SK-N-SH (cell line): Measurements from ENCODE around the gene NDRG2. TPM values are rescaled to one million over a fixed set of nuclear protein-coding genes. Genes with fewer than 3 reads are reported as not detected.

ENCODE experiments used
- CTCF ChIA-PET: fragments of 300-600, 350-600 bp; formaldehyde crosslinking; extraction: SDS; loops from one replicate; lab custom pipeline; 2021; lab: Yijun Ruan, JAX
- POLR2A ChIA-PET: fragments of 350-600 bp; sonication (Branson Sonifier 250); formaldehyde crosslinking; extraction: SDS; loops from one replicate; lab custom pipeline; 2020; ENCODE audit warnings: antibody characterized with exemption, inconsistent platforms; lab: Yijun Ruan, JAX
- DNase-seq: peaks from one replicate; pipeline ENCODE4 v3.0.0; 2012
- H2AFZ ChIP-seq: fragments of 200-600 bp; sonication (generic); 2 replicates; pipeline ENCODE4 v1.8.1; 2016; ENCODE audit warnings: antibody characterized with exemption, mild to moderate bottlenecking, low read depth
- H3F3A ChIP-seq: fragments of 200-600 bp; sonication (generic); replicated peaks from 2 replicates; pipeline ENCODE3; 2016; ENCODE audit warnings: antibody characterized with exemption, mild to moderate bottlenecking; ENCODE audit not compliant: insufficient read depth
- H3K27ac ChIP-seq, 2 experiments: fragments of 200-500 bp in 1 of 2; fragments of 200-600 bp in 1 of 2; sonication (Bioruptor generic) in 1 of 2; sonication (generic), shearing (Covaris generic) in 1 of 2; 2 replicates each; pipeline versions ENCODE4 v1.5.1 to v1.6.1; 2014 to 2016; ENCODE audit warnings: low read depth in 2 of 2, inconsistent platforms in 1 of 2, low read length in 1 of 2, mild to moderate bottlenecking in 1 of 2, mixed read lengths in 1 of 2
- H3K27me3 ChIP-seq: fragments of 200-600 bp; sonication (generic), shearing (Covaris generic); 2 replicates; pipeline ENCODE4 v1.6.1; 2016; ENCODE audit warnings: mixed run types; ENCODE audit not compliant: insufficient read depth
- H3K36me3 ChIP-seq, 2 experiments: fragments of 200-500 bp in 1 of 2; fragments of 200-600 bp in 1 of 2; sonication (Bioruptor generic) in 1 of 2; sonication (generic) in 1 of 2; replicated peaks in 1 of 2; 2 replicates each; pipeline versions ENCODE3 to v1.5.1; 2014 to 2016; ENCODE audit warnings: low read length in 1 of 2, mild to moderate bottlenecking in 1 of 2; ENCODE audit not compliant: insufficient read depth in 2 of 2, control insufficient read depth in 1 of 2
- H3K4me1 ChIP-seq, 2 experiments: fragments of 200-500 bp in 1 of 2; fragments of 200-600 bp in 1 of 2; sonication (Bioruptor generic) in 1 of 2; sonication (generic), shearing (Covaris generic) in 1 of 2; 2 replicates each; pipeline versions ENCODE4 v1.5.1 to v1.6.1; 2014 to 2016; ENCODE audit warnings: low read depth in 1 of 2, low read length in 1 of 2, mixed run types in 1 of 2; ENCODE audit not compliant: insufficient read depth in 2 of 2, control insufficient read depth in 1 of 2
- H3K4me2 ChIP-seq: fragments of 200-600 bp; sonication (generic), shearing (Covaris generic); 2 replicates; pipeline ENCODE4 v1.6.1; 2017; ENCODE audit warnings: mixed run types
- H3K4me3 ChIP-seq, 2 experiments: fragments of 200-500 bp in 1 of 2; fragments of 200-600 bp in 1 of 2; sonication (Bioruptor generic) in 1 of 2; sonication (generic), shearing (Covaris generic) in 1 of 2; 2 replicates each; pipeline versions ENCODE4 v1.5.1 to v1.8.1; 2014 to 2016; ENCODE audit warnings: low read depth in 2 of 2, inconsistent platforms in 1 of 2, low read length in 1 of 2, mild to moderate bottlenecking in 1 of 2, mixed read lengths in 1 of 2, moderate library complexity in 1 of 2
- H3K79me2 ChIP-seq: fragments of 200-600 bp; sonication (generic); 2 replicates; pipeline ENCODE4 v1.8.1; 2017; ENCODE audit warnings: mild to moderate bottlenecking; ENCODE audit not compliant: insufficient read depth
- H3K9ac ChIP-seq: fragments of 200-600 bp; sonication (generic); 2 replicates; pipeline ENCODE4 v1.6.1; 2017; ENCODE audit warnings: mixed run types
- H3K9me2 ChIP-seq: fragments of 200-600 bp; sonication (generic); 2 replicates; pipeline ENCODE4 v1.6.1; 2017; ENCODE audit warnings: mixed run types
- H3K9me3 ChIP-seq: fragments of 200-600 bp; sonication (generic); 2 replicates; pipeline ENCODE4 v1.6.1; 2017; ENCODE audit warnings: mixed run types, mild to moderate bottlenecking, moderate library complexity
- H4K20me1 ChIP-seq: fragments of 200-600 bp; sonication (generic); 2 replicates; pipeline ENCODE4 v1.6.1; 2017; ENCODE audit warnings: mild to moderate bottlenecking, mixed run types; ENCODE audit not compliant: insufficient read depth
- FOSL2 ChIP-seq: IDR thresholded peaks from 2 replicates; pipeline ENCODE4 v1.4.0; 2012; ENCODE audit warnings: low read depth, mild to moderate bottlenecking, moderate library complexity, borderline replicate concordance
- FOXJ3 ChIP-seq: sonication (generic); formaldehyde crosslinking; IDR thresholded peaks from 2 replicates; pipeline ENCODE4 v1.5.1; 2020; ENCODE audit warnings: mild to moderate bottlenecking, missing genetic modification reagents
- JUND ChIP-seq: IDR thresholded peaks from 2 replicates; pipeline ENCODE4 v1.4.0; 2012
- MEF2A ChIP-seq: IDR thresholded peaks from 2 replicates; pipeline ENCODE4 v1.4.0; 2012; ENCODE audit warnings: low read depth, borderline replicate concordance
- SMC3 ChIP-seq: IDR thresholded peaks from 2 replicates; pipeline ENCODE4 v1.6.1; 2012; ENCODE audit warnings: low read depth, low read length, improper control_type of control experiment
- TCF12 ChIP-seq: IDR thresholded peaks from 2 replicates; pipeline ENCODE4 v1.4.0; 2012
- WGBS: methylation state at CpG from one replicate; pipeline ENCODE4 v1.1.6; 2017; ENCODE audit warnings: low lambda C conversion rate; 5-methylcytosine and 5-hydroxymethylcytosine counted together
- polyA plus RNA-seq, 3 experiments: library from polyadenylated mRNA; depleted of rRNA; stranded (reverse); fragments of >200 nt; gene quantifications; 2 replicates each; pipeline ENCODE4 v1.2.3, GENCODE V29; 2012
- TF ChIP-seq, protein P1 (sequence below): IDR thresholded peaks from 2 replicates; pipeline ENCODE4 v1.4.0; 2012; ENCODE audit warnings: low read depth
- TF ChIP-seq, protein P2 (sequence below): IDR thresholded peaks from 2 replicates; pipeline ENCODE4; 2012

NDRG2 gene
- polyA plus RNA-seq, 1 of the 3 experiments (the other 2 are of a cell fraction), result 15.8 TPM

DNA sequence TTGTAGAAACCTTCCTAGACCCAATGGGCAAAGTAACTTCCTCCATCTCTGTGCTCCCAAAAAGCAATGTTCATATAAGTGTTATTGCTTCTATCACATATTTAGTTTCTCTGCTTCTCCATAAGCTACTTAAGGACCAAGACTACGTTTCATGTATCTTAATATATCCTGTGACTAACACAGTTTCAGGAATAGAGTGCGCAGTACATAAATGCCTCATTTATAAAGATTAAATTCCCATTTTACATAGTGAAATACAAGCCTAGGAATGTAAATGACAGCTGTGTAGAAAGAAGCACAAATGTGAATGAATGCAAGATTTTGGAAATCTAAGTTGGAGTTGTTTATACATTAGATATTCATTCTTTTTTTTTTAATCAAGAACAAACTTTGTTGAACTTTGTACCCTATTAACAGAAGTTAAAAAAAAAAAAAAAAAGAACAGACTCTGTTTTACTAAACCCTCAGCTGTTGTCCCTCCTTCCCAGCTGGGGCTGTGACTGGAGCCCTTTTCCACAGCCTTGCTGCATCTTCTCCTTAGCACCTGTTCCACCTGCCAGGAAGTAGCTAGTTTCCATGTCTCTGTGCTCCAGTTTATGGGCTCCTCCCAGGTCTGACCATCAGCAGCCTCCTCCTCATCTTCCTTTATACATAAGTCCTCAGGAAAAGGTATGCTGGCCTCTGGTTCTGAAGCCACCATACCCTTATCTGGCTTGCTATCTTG, 42.1 kb downstream of the NDRG2 start:
- ChIA-PET POLR2A (interaction anchor here (0.6 kb wide), 1 partner anchor 283 kb away, joined by 5 read pairs; no protein-coding TSS in a partner anchor), CTCF (interaction anchor here (1.1 to 6.8 kb wide), 4 partner anchors 12 to 121 kb away, joined by 3 to 79 read pairs (median 4); no protein-coding TSS in a partner anchor)
- TF ChIP-seq FOXJ3 (CRISPR knock-in tag) (no peak), FOSL2 (no peak), JUND (no peak), TCF12 (no peak), MEF2A (no peak), SMC3 (no peak)
- TF ChIP-seq, protein P1, sequence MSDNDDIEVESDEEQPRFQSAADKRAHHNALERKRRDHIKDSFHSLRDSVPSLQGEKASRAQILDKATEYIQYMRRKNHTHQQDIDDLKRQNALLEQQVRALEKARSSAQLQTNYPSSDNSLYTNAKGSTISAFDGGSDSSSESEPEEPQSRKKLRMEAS, result no peak
- TF ChIP-seq, protein P2, sequence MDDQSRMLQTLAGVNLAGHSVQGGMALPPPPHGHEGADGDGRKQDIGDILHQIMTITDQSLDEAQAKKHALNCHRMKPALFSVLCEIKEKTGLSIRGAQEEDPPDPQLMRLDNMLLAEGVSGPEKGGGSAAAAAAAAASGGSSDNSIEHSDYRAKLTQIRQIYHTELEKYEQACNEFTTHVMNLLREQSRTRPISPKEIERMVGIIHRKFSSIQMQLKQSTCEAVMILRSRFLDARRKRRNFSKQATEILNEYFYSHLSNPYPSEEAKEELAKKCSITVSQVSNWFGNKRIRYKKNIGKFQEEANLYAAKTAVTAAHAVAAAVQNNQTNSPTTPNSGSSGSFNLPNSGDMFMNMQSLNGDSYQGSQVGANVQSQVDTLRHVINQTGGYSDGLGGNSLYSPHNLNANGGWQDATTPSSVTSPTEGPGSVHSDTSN, result no peak
- Histone ChIP-seq H3K4me2 (no peak overlapping the region), H3K9me3 (no peaks in the 10 kb centered on the region), H3K9ac (no peak overlapping the region), H3K36me3 (no peaks in the 10 kb centered on the region), H3K79me2 (no peaks in the 10 kb centered on the region), H3K9me2 (no peaks in the 10 kb centered on the region), H3K4me3 (no peak overlapping the region), H2AFZ (no peak overlapping the region), H4K20me1 (no peaks in the 10 kb centered on the region), H3F3A (peaks cover 4% of the 10 kb centered on the region), H3K4me1 (peaks cover 0 to 13% of the 10 kb centered on the region in 2 experiments; a peak in 2 of 4 replicates), H3K27me3 (peaks cover 10% of the 10 kb centered on the region; the same call in 1 of the 2 replicates), H3K27ac (no peak overlapping the region)
- DNase-seq, result no peak
- 24% methylated on average over 2 of the region's 2 CpGs for WGBS

DNA sequence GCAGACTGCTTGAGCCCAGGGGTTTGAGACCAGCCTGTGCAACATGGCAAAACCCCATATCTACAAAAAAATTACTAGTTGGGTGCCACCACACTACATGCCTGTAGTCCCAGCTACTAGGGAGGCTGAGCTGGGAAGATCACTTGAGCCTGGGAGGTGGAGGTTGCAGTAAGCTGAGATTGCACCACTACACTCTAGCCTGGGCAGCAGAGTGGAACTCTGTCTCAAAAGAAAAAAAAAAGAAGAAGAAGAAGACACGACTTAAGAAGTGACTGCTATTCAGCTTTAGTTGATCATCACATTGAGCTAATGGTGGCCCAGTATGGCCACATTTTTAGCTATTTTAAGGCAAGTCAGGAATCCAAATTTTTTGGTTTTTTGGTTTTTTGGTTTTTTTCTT, 44.0 kb downstream of the NDRG2 start:
- 4% methylated on average over 1 of the region's 1 CpG for WGBS
- no peaks in the 10 kb centered on the region for H3K9me3 ChIP-seq
- ChIA-PET CTCF (interaction anchor here (2.2 to 6.8 kb wide), 2 partner anchors 10 to 34 kb away, joined by 8 to 79 read pairs; no protein-coding TSS in a partner anchor), POLR2A (no interaction called here)
- H3K9me2 ChIP-seq, result no peaks in the 10 kb centered on the region
- H3K4me2 ChIP-seq, result no peak overlapping the region
- H3K27ac ChIP-seq, result no peak overlapping the region
- no peaks in the 10 kb centered on the region for H3K4me1 ChIP-seq
- H3K4me3 ChIP-seq, result no peak overlapping the region
- H3K79me2 ChIP-seq, result no peaks in the 10 kb centered on the region
- H2AFZ ChIP-seq, result no peak overlapping the region
- DNase-seq, result no peak
- TF ChIP-seq, protein P2, result no peak
- H3F3A ChIP-seq, result no peaks in the 10 kb centered on the region
- H3K36me3 ChIP-seq, result no peaks in the 10 kb centered on the region
- no peaks in the 10 kb centered on the region for H4K20me1 ChIP-seq
- peaks cover 10% of the 10 kb centered on the region; the same call in 1 of the 2 replicates for H3K27me3 ChIP-seq
- H3K9ac ChIP-seq, result no peak overlapping the region
